GM15510 (cell line): ENCODE results near the gene CRYZL1.

Experiments used
- POLR2A ChIP-seq: IDR thresholded peaks from 3 replicates; pipeline ENCODE4 v1.6.1; 2011; ENCODE audit warnings: borderline replicate concordance; ENCODE audit not compliant: insufficient read length; ENCODE audit errors: extremely low read depth

The CRYZL1 gene

GRCh38 chr21:33647587-33647986 lies 6.0 kb upstream of the CRYZL1 start:
- no peak for TF ChIP-seq POLR2A

- no peak for TF ChIP-seq POLR2A
Observed at GRCh38 chr21:33645730-33646129, 4.2 kb upstream of the CRYZL1 start.

GRCh38 chr21:33644383-33645074 lies 3.0 kb upstream of the CRYZL1 start:
- TF ChIP-seq POLR2A, result no peak

DNA sequence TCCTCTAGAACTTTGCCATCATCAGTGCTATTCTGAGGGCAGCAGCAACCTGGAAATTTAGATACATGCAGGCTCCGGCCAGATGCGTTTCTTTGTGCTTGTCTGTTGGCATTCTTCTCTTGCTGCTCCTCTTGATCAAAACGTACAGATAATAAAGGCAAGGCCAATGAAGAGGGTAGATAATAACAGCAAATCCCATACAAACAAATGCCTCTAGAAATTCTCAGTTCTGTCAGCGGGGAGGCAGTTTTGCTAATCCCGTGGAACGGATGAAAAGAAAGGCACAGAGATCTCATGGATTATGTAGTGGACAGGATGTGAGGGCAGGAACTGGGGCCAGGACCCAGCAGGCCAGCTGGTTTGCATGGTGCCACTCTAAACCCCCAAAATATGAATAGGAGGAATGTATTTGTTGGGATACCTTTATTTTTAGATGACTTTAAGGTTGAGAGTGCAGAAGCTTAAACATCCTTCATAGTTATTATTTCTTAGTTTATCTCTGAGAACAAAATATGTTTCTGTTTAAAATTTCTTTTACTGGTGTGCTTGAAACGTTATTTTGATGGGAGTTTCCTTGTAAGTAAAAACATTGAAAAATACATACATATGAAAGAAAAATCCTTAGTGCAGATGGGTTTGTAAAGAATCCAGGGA lies 2.2 kb upstream of the CRYZL1 start:
- no peak for TF ChIP-seq POLR2A

DNA sequence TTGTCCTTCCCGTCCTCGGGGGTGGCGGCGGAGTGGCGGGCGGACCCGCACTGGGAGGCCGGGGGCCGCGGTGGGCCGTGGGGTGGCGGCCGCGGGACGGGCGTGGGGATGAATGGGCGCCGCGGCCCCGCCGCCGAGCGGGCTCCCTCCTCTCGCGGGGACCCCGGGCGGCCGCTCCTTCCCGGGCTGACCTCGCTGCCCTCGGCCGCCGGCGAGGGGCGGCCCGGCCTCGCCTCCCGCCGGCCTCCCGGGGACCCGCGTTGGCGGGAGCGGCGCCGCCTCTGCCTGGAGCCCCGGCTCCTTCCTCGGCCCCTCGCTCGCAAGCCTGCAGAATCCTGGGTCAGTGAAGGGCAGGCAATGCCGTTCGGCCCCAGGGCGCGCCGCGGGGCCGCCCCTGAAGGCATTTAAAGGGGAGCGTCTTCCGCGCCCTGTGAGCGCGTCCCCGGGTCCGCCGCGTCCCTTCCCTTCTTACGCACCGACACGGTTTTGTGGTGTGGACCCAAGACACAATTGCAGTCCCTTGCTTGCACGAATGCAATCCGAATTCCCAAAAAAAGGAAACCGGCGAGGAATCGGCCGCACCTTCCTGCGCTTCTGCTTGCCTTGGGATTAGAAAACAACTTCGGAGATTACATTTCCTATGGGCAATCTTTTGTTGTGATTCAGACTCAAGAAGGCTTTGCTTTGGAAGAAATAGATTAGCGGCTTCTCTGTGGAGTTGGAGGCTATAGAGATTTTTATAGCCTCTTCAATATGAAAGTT lies 1.5 kb upstream of the CRYZL1 start:
- no peak for TF ChIP-seq POLR2A

GRCh38 chr21:33642027-33642895 lies 720 bp upstream of the CRYZL1 start, which contains the start of gene ITSN1:
ITSN1 (plus strand) TSS chr21:33642501; CDS start chr21:33718829, 76,328 bp downstream.
- peak; percentile 35 for TF ChIP-seq POLR2A

GRCh38 chr21:33640697-33641351 lies 717 bp downstream of the CRYZL1 start:
- no peak for TF ChIP-seq POLR2A

- no peak for TF ChIP-seq POLR2A
Observed at GRCh38 chr21:33634254-33634653, 7.3 kb downstream of the CRYZL1 start.

GRCh38 chr21:33622253-33622652 lies 19.3 kb downstream of the CRYZL1 start:
- no peak for TF ChIP-seq POLR2A

- no peak for TF ChIP-seq POLR2A
Observed at GRCh38 chr21:33619726-33620125, 21.8 kb downstream of the CRYZL1 start.

- no peak for TF ChIP-seq POLR2A
Observed at GRCh38 chr21:33618407-33618806, 23.1 kb downstream of the CRYZL1 start.

GRCh38 chr21:33611006-33611744 lies 30.4 kb downstream of the CRYZL1 start:
- TF ChIP-seq POLR2A, result no peak

- no peak for TF ChIP-seq POLR2A
Observed at GRCh38 chr21:33608559-33608958, 33.0 kb downstream of the CRYZL1 start.
